ENCODE measurements around the gene EMC10.

- no peak for TF ChIP-seq CTCF (IDR thresholded peaks at IDR 0.05; ENCODE audit: low read length)
- no peak for TF ChIP-seq EZH2 (optimal IDR thresholded peaks at IDR 0.05; ENCODE audit: low read depth, low read length)
- TF ChIP-seq EZH2phosphoT487 (IDR thresholded peaks at IDR 0.05; ENCODE audit: low read length), result no peak
These were observed 20.7 kb downstream of the EMC10 start for GRCh38 chr19:50497022-50497405.
